BLaER1 treated with 17β-estradiol and CSF1 and Interleukin-3, amounts not matched to agents 10 nM and 100 nM (cell line): ENCODE results near the gene NXN.

ENCODE experiments used
- H3K27ac ChIP-seq, 11 experiments: shearing (Covaris generic); formaldehyde crosslinking; 2 replicates each; pipeline ENCODE4 v1.8.1; 2022
- H3K27me3 ChIP-seq, 11 experiments: shearing (Covaris generic); formaldehyde crosslinking; 2 replicates each; pipeline ENCODE4 v1.8.1; 2022
- H3K36me3 ChIP-seq, 11 experiments: shearing (Covaris generic); formaldehyde crosslinking; 2 replicates each; pipeline ENCODE4 v1.8.1; 2022
- H3K4me1 ChIP-seq, 10 experiments: shearing (Covaris generic); formaldehyde crosslinking; 2 replicates each; pipeline ENCODE4 v1.8.1; 2022
- H3K4me2 ChIP-seq, 11 experiments: shearing (Covaris generic); formaldehyde crosslinking; 2 replicates each; pipeline ENCODE4 v1.8.1; 2022
- H3K4me3 ChIP-seq, 10 experiments: shearing (Covaris generic); formaldehyde crosslinking; 2 replicates each; pipeline ENCODE4 v1.8.1; 2022
- H3K9ac ChIP-seq, 11 experiments: shearing (Covaris generic); formaldehyde crosslinking; 2 replicates each; pipeline ENCODE4 v1.8.1; 2022
- H3K9me3 ChIP-seq, 11 experiments: shearing (Covaris generic); formaldehyde crosslinking; replicated peaks in 1 of 11; 2 replicates each; pipeline ENCODE4 v1.8.1; 2022
- H4K20me1 ChIP-seq, 11 experiments: shearing (Covaris generic); formaldehyde crosslinking; 2 replicates each; pipeline ENCODE4 v1.8.1; 2022
- Cebpa-rat ChIP-seq, 11 experiments: shearing (Covaris generic); IDR thresholded peaks; 2 replicates each; pipeline ENCODE4 v1.8.1; 2022

The NXN gene

GRCh38 chr17:979539-980405, at the start of gene NXN:
NXN (minus strand) TSS chr17:979776.
- H3K36me3 ChIP-seq: peaks cover 0 to 10% (median 0%) of the 10 kb centered on the region in 11 experiments; a peak in 6 of 22 replicates
- no peaks in the 10 kb centered on the region for H3K27me3 ChIP-seq
- peaks cover 0 to 45% (median 4%) of the 10 kb centered on the region in 11 experiments; a peak in 9 of 22 replicates for H4K20me1 ChIP-seq
- peak within 1 kb of the TSS in 10 of 11 experiments; percentile 42 to 87 (median 82); a peak in 19 of 22 replicates for H3K27ac ChIP-seq
- H3K4me3 ChIP-seq: peak within 1 kb of the TSS; percentile 75 to 92 (median 86)
- H3K4me2 ChIP-seq: peak within 1 kb of the TSS; percentile 81 to 96 (median 92)
- no peaks in the 10 kb centered on the region for H3K9me3 ChIP-seq
- H3K9ac ChIP-seq: peak within 1 kb of the TSS; percentile 76 to 95 (median 88)
- no peak for TF ChIP-seq Cebpa-rat (IDR thresholded peaks at IDR 0.05)
- H3K4me1 ChIP-seq: peaks cover 38 to 71% (median 54%) of the 10 kb centered on the region in 10 experiments

GRCh38 chr17:1027044-1027443, 47.5 kb upstream of the NXN start:
- Histone ChIP-seq H3K4me3 (no peak overlapping the region), H3K9me3 (no peaks in the 10 kb centered on the region), H3K27me3 (peaks cover 0 to under 1% (median 0%) of the 10 kb centered on the region in 11 experiments; a peak in 2 of 22 replicates), H4K20me1 (peaks cover 4 to 93% (median 61%) of the 10 kb centered on the region in 11 experiments; a peak in 20 of 22 replicates), H3K36me3 (peaks cover 0 to 89% (median 0%) of the 10 kb centered on the region in 11 experiments; a peak in 10 of 22 replicates), H3K4me2 (no peak overlapping the region), H3K9ac (no peak overlapping the region), H3K27ac (no peak overlapping the region), H3K4me1 (peaks cover 13 to 21% (median 15%) of the 10 kb centered on the region in 10 experiments; a peak in 18 of 20 replicates)
- no peak for TF ChIP-seq Cebpa-rat (IDR thresholded peaks at IDR 0.05)

GRCh38 chr17:1026599-1026975, 47.0 kb upstream of the NXN start:
- Histone ChIP-seq H3K36me3 (peaks cover 0 to 90% (median 0%) of the 10 kb centered on the region in 11 experiments; a peak in 10 of 22 replicates), H3K4me3 (no peak overlapping the region), H4K20me1 (peaks cover 4 to 95% (median 61%) of the 10 kb centered on the region in 11 experiments; a peak in 20 of 22 replicates), H3K9me3 (no peaks in the 10 kb centered on the region), H3K27ac (no peak overlapping the region), H3K9ac (no peak overlapping the region), H3K4me1 (peaks cover 13 to 24% (median 18%) of the 10 kb centered on the region in 10 experiments; a peak in 18 of 20 replicates), H3K4me2 (no peak overlapping the region), H3K27me3 (no peaks in the 10 kb centered on the region)
- TF ChIP-seq Cebpa-rat (IDR thresholded peaks at IDR 0.05): no peak

- Histone ChIP-seq H3K4me3 (no peak overlapping the region), H3K36me3 (peaks cover 0 to 93% (median 0%) of the 10 kb centered on the region in 11 experiments; a peak in 10 of 22 replicates), H3K4me2 (no peak overlapping the region), H4K20me1 (peaks cover 4 to 98% (median 64%) of the 10 kb centered on the region in 11 experiments; a peak in 20 of 22 replicates), H3K9ac (no peak overlapping the region), H3K27ac (no peak overlapping the region), H3K27me3 (no peaks in the 10 kb centered on the region), H3K4me1 (peaks cover 15 to 30% (median 23%) of the 10 kb centered on the region in 10 experiments), H3K9me3 (no peaks in the 10 kb centered on the region)
- TF ChIP-seq Cebpa-rat (IDR thresholded peaks at IDR 0.05): no peak
These were observed 46.4 kb upstream of the NXN start for GRCh38 chr17:1025733-1026598.

- H3K4me1 ChIP-seq: peaks cover 22 to 49% (median 42%) of the 10 kb centered on the region in 10 experiments
- H3K27me3 ChIP-seq: no peaks in the 10 kb centered on the region
- no peaks in the 10 kb centered on the region for H3K9me3 ChIP-seq
- no peak overlapping the region for H3K27ac ChIP-seq
- no peak overlapping the region for H3K9ac ChIP-seq
- H3K36me3 ChIP-seq: peaks cover 0 to 93% (median 0%) of the 10 kb centered on the region in 11 experiments; a peak in 10 of 22 replicates
- peaks cover under 1 to 98% (median 64%) of the 10 kb centered on the region in 11 experiments; a peak in 19 of 22 replicates for H4K20me1 ChIP-seq
- no peak overlapping the region for H3K4me3 ChIP-seq
- H3K4me2 ChIP-seq: no peak overlapping the region
- no peak for TF ChIP-seq Cebpa-rat (IDR thresholded peaks at IDR 0.05)
These were observed 44.5 kb upstream of the NXN start for GRCh38 chr17:1024076-1024475.

- TF ChIP-seq Cebpa-rat (IDR thresholded peaks at IDR 0.05): no peak
- H3K4me2 ChIP-seq: peak overlapping the region in 10 of 11 experiments; percentile 1 to 90 (median 79); a peak in 19 of 22 replicates
- H3K9ac ChIP-seq: peak overlapping the region in 10 of 11 experiments; percentile 4 to 59 (median 38); a peak in 15 of 22 replicates
- H3K36me3 ChIP-seq: peaks cover 0 to 92% (median 0%) of the 10 kb centered on the region in 11 experiments; a peak in 10 of 22 replicates
- H3K4me1 ChIP-seq: peaks cover 22 to 58% (median 51%) of the 10 kb centered on the region in 10 experiments
- H4K20me1 ChIP-seq: peaks cover 0 to 98% (median 67%) of the 10 kb centered on the region in 11 experiments; a peak in 19 of 22 replicates
- peak overlapping the region in 5 of 11 experiments; percentile 16 to 43 (median 25); a peak in 3 of 22 replicates for H3K27ac ChIP-seq
- no peaks in the 10 kb centered on the region for H3K27me3 ChIP-seq
- no peak overlapping the region for H3K4me3 ChIP-seq
- no peaks in the 10 kb centered on the region for H3K9me3 ChIP-seq
These were observed 42.9 kb upstream of the NXN start for GRCh38 chr17:1022278-1023024.

GRCh38 chr17:1021147-1021546, 41.6 kb upstream of the NXN start:
- TF ChIP-seq Cebpa-rat (IDR thresholded peaks at IDR 0.05): no peak
- Histone ChIP-seq H3K4me3 (no peak overlapping the region), H3K4me2 (peak overlapping the region in 8 of 11 experiments; percentile 79 to 90 (median 84); a peak in 11 of 22 replicates), H3K27me3 (no peaks in the 10 kb centered on the region), H3K27ac (no peak overlapping the region), H3K9me3 (no peaks in the 10 kb centered on the region), H3K36me3 (peaks cover 0 to 91% (median 0%) of the 10 kb centered on the region in 11 experiments; a peak in 10 of 22 replicates), H3K9ac (no peak overlapping the region; a peak in 1 of 22 replicates), H4K20me1 (peaks cover 0 to 98% (median 61%) of the 10 kb centered on the region in 11 experiments; a peak in 19 of 22 replicates), H3K4me1 (peaks cover 22 to 70% (median 62%) of the 10 kb centered on the region in 10 experiments)
